NCI-H524 treated with DMSO at 0.1 percent for 48 hours (cell line): ENCODE data around the gene S100B.
"Not testable (repeated sequence)": the region's sequence is repeated elsewhere in the genome, so short reads cannot be mapped to it uniquely, and the experiment has no call there.

Experiments used
- DNase-seq: peaks from one replicate; lab custom pipeline; 2025; lab: John Stamatoyannopoulos, UW

The S100B gene

GRCh38 chr21:46600978-46601377 is 3.9 kb downstream of the S100B start:
- no peak for DNase-seq

- no peak for DNase-seq
These were observed 4.6 kb downstream of the S100B start for GRCh38 chr21:46600305-46600704.

GRCh38 chr21:46598581-46599572 is 6.0 kb downstream of the S100B start:
- no peak for DNase-seq

GRCh38 chr21:46597896-46598343 is 7.0 kb downstream of the S100B start:
- no peak for DNase-seq

- DNase-seq, result no peak
These were observed 7.9 kb downstream of the S100B start for GRCh38 chr21:46597031-46597430.

GRCh38 chr21:46596201-46596600 is 8.7 kb downstream of the S100B start:
- DNase-seq, result no peak

GRCh38 chr21:46594276-46594675 is 10.6 kb downstream of the S100B start:
- DNase-seq, result no peak

GRCh38 chr21:46585191-46585953 is 19.5 kb downstream of the S100B start:
- DNase-seq, result no peak

GRCh38 chr21:46581780-46582307 is 23.0 kb downstream of the S100B start:
- DNase-seq, result no peak

GRCh38 chr21:46579394-46579793 is 25.5 kb downstream of the S100B start:
- DNase-seq, result not testable (repeated sequence)

GRCh38 chr21:46577786-46578185 is 27.1 kb downstream of the S100B start:
- DNase-seq, result not testable (repeated sequence)

- DNase-seq, result no peak
These were observed 32.0 kb downstream of the S100B start for GRCh38 chr21:46572850-46573249.

GRCh38 chr21:46570631-46571030 is 34.3 kb downstream of the S100B start:
- no peak for DNase-seq

GRCh38 chr21:46570119-46570518 is 34.8 kb downstream of the S100B start:
- no peak for DNase-seq

GRCh38 chr21:46569081-46569480 is 35.8 kb downstream of the S100B start:
- DNase-seq, result no peak

- no peak for DNase-seq
These were observed 36.3 kb downstream of the S100B start for GRCh38 chr21:46568562-46568961.

GRCh38 chr21:46567348-46567747 is 37.5 kb downstream of the S100B start:
- DNase-seq, result no peak

- no peak for DNase-seq
These were observed 40.5 kb downstream of the S100B start for GRCh38 chr21:46564391-46564790.

GRCh38 chr21:46562964-46563607 is 41.8 kb downstream of the S100B start:
- no peak for DNase-seq

GRCh38 chr21:46562472-46562871 is 42.4 kb downstream of the S100B start:
- no peak for DNase-seq

GRCh38 chr21:46561445-46562090 is 43.3 kb downstream of the S100B start:
- no peak for DNase-seq
